Stimulated activated CD4-positive, alpha-beta T cell treated with anti-CD3 and anti-CD28 coated beads, TNF-alpha, amount 100 ng/mL, for 1 hour (primary cell): ENCODE measurements around the gene COLEC12.
"Not testable (repeated sequence)": the region's sequence is repeated elsewhere in the genome, so short reads cannot be mapped to it uniquely, and the experiment has no call there.

Source experiments
- DNase-seq, 3 donors: peaks; one replicate each; pipeline ENCODE4 v3.0.0-alpha.2; 2020; ENCODE audit warnings: low read depth in 3 of 3, low spot score in 1 of 3

The COLEC12 gene

GRCh38 chr18:293536-293935 is 207.0 kb downstream of the COLEC12 start:
- no peak for DNase-seq

- DNase-seq: no peak
Observed at GRCh38 chr18:292271-292670, 208.2 kb downstream of the COLEC12 start.

GRCh38 chr18:289970-290369 is 210.5 kb downstream of the COLEC12 start:
- not testable (repeated sequence) for DNase-seq

GRCh38 chr18:289026-289425 is 211.5 kb downstream of the COLEC12 start:
- no peak for DNase-seq

DNA sequence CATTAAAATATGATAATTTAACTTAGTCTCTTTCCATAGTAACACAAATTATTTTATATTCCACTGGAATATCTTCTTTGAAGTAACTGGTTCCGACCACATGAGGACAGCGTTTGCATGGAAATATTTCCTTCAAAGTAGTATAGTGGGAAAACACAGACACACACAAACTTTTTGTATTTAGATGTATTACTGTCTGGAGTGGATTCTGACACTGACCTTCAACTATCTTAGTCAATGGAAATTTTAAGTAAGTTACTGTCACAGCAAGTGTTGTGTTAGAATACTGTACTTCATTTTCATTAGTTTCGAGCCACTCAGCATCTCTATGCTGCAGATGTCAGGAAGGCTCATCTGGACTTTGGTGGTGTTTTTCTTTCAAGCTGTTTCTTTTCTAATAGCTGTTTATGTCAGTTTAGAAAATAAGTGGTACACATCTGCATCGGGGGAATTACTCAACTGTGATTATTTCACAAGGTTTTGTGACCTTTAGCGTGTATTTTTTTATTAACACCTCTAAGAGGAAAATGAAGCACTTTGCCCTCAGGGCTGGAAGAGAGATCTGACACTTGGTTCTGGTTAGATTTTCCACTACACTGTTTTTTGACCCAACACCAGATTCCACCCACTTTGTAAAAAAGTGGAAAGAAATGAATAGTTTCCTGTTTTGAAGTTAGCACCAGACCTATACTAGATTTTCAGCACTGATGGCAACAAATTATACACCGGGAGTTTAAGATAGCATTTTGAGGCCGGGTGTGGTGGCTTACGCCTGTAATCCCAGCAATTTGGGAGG is 213.8 kb downstream of the COLEC12 start:
- no peak for DNase-seq

DNA sequence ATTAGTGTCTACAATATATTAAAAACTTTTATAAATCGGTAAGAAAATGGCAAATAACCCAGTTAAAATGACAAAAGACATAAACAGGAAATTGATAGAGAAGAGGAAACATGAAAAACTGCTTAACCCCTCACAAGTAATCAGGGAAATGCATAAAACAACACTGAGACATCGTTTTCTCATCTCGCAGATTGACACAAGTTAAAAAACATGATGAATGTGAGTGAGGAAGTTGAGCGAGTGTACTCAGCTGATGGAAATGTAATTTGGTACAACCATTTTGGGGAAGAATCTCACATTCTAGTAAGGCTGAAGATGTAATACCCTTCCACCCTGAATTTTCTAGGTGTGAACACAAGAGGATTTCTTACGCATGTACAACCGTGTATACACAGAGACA is 214.7 kb downstream of the COLEC12 start:
- no peak for DNase-seq

DNA sequence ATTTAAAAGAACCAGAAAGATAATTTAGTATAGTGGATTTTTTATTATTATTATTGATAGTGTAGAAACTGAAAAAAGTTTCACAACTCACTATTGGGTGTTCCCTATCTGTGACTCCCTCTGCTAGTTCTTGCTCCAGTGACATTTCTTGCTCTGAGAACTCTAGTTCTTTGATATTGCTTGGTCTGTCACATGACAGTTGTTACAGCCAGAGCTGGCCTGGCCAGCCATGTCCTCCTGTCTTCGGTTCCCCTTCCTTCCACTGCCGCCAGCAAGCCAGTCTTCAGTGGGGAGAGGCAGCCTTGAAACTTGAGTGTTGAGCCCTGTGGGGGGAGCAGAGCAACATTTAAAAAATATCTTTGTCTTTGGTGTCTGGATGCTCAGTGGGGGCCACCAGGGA is 225.0 kb downstream of the COLEC12 start:
- no peak for DNase-seq

- no peak for DNase-seq
Observed at GRCh38 chr18:274313-274712, 226.2 kb downstream of the COLEC12 start.

DNA sequence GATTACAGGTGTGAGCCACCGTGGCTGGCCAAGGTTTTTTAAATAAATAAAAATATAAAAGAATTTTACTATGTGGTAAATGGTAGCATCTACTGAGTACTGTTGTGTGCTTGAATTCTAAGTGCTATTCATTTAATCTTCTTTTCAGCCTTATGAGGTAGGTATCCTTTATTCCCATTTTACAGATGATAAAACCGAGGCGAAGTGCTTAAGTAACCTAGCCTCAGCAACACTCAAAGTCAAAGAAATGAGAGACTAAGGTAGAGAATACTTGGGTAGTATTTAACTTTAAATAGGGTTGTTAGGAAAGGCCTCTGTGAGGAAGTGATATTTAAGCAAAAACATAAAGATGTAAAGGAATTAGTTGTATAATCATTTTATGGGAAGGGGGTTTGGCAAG is 227.0 kb downstream of the COLEC12 start:
- no peak for DNase-seq

GRCh38 chr18:272650-273049 is 227.9 kb downstream of the COLEC12 start:
- no peak for DNase-seq

DNA sequence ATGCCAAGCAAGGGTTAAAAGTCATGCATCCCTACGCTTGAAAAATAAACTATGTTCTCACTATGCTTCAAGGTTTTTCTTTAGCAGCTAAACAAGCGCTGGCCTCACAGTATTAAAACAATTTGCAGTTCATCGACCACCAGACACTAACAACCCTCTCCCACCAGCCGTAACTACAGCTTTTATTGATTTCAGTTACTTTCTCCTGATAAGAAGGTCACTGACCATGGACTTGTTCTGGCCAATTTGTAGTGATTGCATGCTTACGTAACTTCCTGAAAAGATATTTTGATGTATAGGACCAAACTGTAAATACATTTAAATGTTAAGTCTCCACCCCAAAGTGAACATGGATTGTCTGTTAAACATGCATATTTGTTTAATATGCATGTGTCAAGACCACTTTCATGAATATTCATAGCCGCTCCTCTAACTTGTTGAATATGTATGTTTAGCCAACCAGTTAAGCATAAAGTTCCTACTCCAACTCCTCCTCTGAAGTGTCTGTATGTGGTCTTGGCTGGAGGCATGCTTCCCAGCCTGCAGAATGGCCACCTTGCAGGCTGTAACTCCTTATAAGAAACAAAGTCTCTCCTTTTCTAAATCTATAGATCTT is 230.9 kb downstream of the COLEC12 start:
- no peak for DNase-seq

- peak; percentile 81 to 92 (median 84) for DNase-seq
Observed at GRCh38 chr18:267688-268552, 232.6 kb downstream of the COLEC12 start, which contains the start of gene THOC1. Gene THOC1, minus strand, starts transcription at chr18:268047. Its CDS starts 28 bp downstream, at chr18:268019.

DNA sequence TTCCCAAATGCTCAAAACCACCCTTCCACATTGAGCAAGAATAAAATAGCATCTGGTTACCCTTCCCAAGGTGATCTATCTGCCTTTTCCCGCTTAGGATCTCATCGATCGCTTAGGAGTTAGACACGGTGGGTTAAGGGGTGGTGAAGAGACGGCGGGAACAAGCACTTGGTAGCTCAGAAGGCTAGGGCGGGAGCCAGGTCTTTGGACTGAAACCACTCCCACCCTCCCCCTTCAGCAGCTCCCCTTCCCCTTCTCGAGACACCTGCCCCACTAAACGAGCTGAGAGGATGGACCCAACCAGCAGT is 233.2 kb downstream of the COLEC12 start:
- DNase-seq: no peak
